ENCODE data around the gene RRP9.

The RRP9 gene

GRCh38 chr3:51964521-51964920, 22.8 kb upstream of the RRP9 start:
- Histone ChIP-seq H3K27me3 (ENCODE audit: insufficient read depth, insufficient read length) (no peaks in the 10 kb centered on the region), H3K4me3 (ENCODE audit: insufficient read length, low read depth) (no peak overlapping the region), H3K4me1 (ENCODE audit: insufficient read depth, insufficient read length) (peaks cover 41% of the 10 kb centered on the region), H3K9me3 (ENCODE audit: insufficient read depth, low read length) (no peaks in the 10 kb centered on the region), H3K9ac (ENCODE audit: insufficient read length, low read depth) (peak overlapping the region; percentile 32), H3K36me3 (ENCODE audit: insufficient read depth, insufficient read length, low read length) (peaks cover 41% of the 10 kb centered on the region)
- no peak for DNase-seq (ENCODE audit: low read depth, low spot score)
- TF ChIP-seq YY1 (IDR thresholded peaks at IDR 0.05; ENCODE audit: insufficient read depth, insufficient read length): no peak
- TF ChIP-seq SUZ12 (IDR thresholded peaks at IDR 0.05; ENCODE audit: extremely low read depth, insufficient read depth, insufficient read length): no peak
- TF ChIP-seq ZNF274 (IDR thresholded peaks at IDR 0.05; ENCODE audit: low read depth, low read length): no peak

- TF ChIP-seq ZNF274 (IDR thresholded peaks at IDR 0.05; ENCODE audit: low read depth, low read length) (no peak), SUZ12 (IDR thresholded peaks at IDR 0.05; ENCODE audit: extremely low read depth, insufficient read depth, insufficient read length) (no peak), YY1 (IDR thresholded peaks at IDR 0.05; ENCODE audit: insufficient read depth, insufficient read length) (no peak)
- Histone ChIP-seq H3K9me3 (ENCODE audit: insufficient read depth, low read length) (no peaks in the 10 kb centered on the region), H3K36me3 (ENCODE audit: insufficient read depth, insufficient read length, low read length) (peaks cover 44% of the 10 kb centered on the region), H3K4me3 (ENCODE audit: insufficient read length, low read depth) (no peak overlapping the region), H3K4me1 (ENCODE audit: insufficient read depth, insufficient read length) (peaks cover 38% of the 10 kb centered on the region), H3K9ac (ENCODE audit: insufficient read length, low read depth) (peak overlapping the region; percentile 32), H3K27me3 (ENCODE audit: insufficient read depth, insufficient read length) (no peaks in the 10 kb centered on the region)
- DNase-seq (ENCODE audit: low read depth, low spot score): no peak
Measured at GRCh38 chr3:51963951-51964451, 22.3 kb upstream of the RRP9 start.

- no peak for DNase-seq (ENCODE audit: low read depth, low spot score)
- Histone ChIP-seq H3K4me1 (ENCODE audit: insufficient read depth, insufficient read length) (peaks cover 31% of the 10 kb centered on the region), H3K9me3 (ENCODE audit: insufficient read depth, low read length) (no peaks in the 10 kb centered on the region), H3K9ac (ENCODE audit: insufficient read length, low read depth) (no peak overlapping the region), H3K4me3 (ENCODE audit: insufficient read length, low read depth) (no peak overlapping the region), H3K36me3 (ENCODE audit: insufficient read depth, insufficient read length, low read length) (peaks cover 54% of the 10 kb centered on the region), H3K27me3 (ENCODE audit: insufficient read depth, insufficient read length) (no peaks in the 10 kb centered on the region)
- TF ChIP-seq SUZ12 (IDR thresholded peaks at IDR 0.05; ENCODE audit: extremely low read depth, insufficient read depth, insufficient read length) (no peak), YY1 (IDR thresholded peaks at IDR 0.05; ENCODE audit: insufficient read depth, insufficient read length) (no peak), ZNF274 (IDR thresholded peaks at IDR 0.05; ENCODE audit: low read depth, low read length) (no peak)
Measured at GRCh38 chr3:51962854-51963530, 21.3 kb upstream of the RRP9 start.

- no peaks in the 10 kb centered on the region for H3K27me3 ChIP-seq (ENCODE audit: insufficient read depth, insufficient read length)
- H3K4me1 ChIP-seq (ENCODE audit: insufficient read depth, insufficient read length): peaks cover 30% of the 10 kb centered on the region
- peaks cover 64% of the 10 kb centered on the region for H3K36me3 ChIP-seq (ENCODE audit: insufficient read depth, insufficient read length, low read length)
Measured at GRCh38 chr3:51961602-51962569, 20.2 kb upstream of the RRP9 start.

GRCh38 chr3:51961011-51961410, 19.3 kb upstream of the RRP9 start:
- H3K9me3 ChIP-seq (ENCODE audit: insufficient read depth, low read length): no peaks in the 10 kb centered on the region
- peaks cover 64% of the 10 kb centered on the region for H3K36me3 ChIP-seq (ENCODE audit: insufficient read depth, insufficient read length, low read length)
- no peak for DNase-seq (ENCODE audit: low read depth, low spot score)
- H3K4me3 ChIP-seq (ENCODE audit: insufficient read length, low read depth): no peak overlapping the region
- peaks cover 30% of the 10 kb centered on the region for H3K4me1 ChIP-seq (ENCODE audit: insufficient read depth, insufficient read length)
- no peaks in the 10 kb centered on the region for H3K27me3 ChIP-seq (ENCODE audit: insufficient read depth, insufficient read length)
- no peak overlapping the region for H3K9ac ChIP-seq (ENCODE audit: insufficient read length, low read depth)
- no peak for TF ChIP-seq SUZ12 (IDR thresholded peaks at IDR 0.05; ENCODE audit: extremely low read depth, insufficient read depth, insufficient read length)
- TF ChIP-seq ZNF274 (IDR thresholded peaks at IDR 0.05; ENCODE audit: low read depth, low read length): no peak
- no peak for TF ChIP-seq YY1 (IDR thresholded peaks at IDR 0.05; ENCODE audit: insufficient read depth, insufficient read length)

More at GRCh38 chr3:51961602-51962569, 20.2 kb upstream of the RRP9 start:
- Histone ChIP-seq H3K4me3 (ENCODE audit: insufficient read length, low read depth) (no peak overlapping the region), H3K9me3 (ENCODE audit: insufficient read depth, low read length) (no peaks in the 10 kb centered on the region), H3K9ac (ENCODE audit: insufficient read length, low read depth) (no peak overlapping the region)
- DNase-seq (ENCODE audit: low read depth, low spot score): no peak
- TF ChIP-seq YY1 (IDR thresholded peaks at IDR 0.05; ENCODE audit: insufficient read depth, insufficient read length) (no peak), SUZ12 (IDR thresholded peaks at IDR 0.05; ENCODE audit: extremely low read depth, insufficient read depth, insufficient read length) (no peak), ZNF274 (IDR thresholded peaks at IDR 0.05; ENCODE audit: low read depth, low read length) (no peak)

- peak overlapping the region; percentile 18 for H3K9ac ChIP-seq (ENCODE audit: insufficient read length, low read depth)
Measured at GRCh38 chr3:51960386-51960785, 18.7 kb upstream of the RRP9 start.

More at GRCh38 chr3:51960386-51960785, 18.7 kb upstream of the RRP9 start:
- H3K4me1 ChIP-seq (ENCODE audit: insufficient read depth, insufficient read length): peaks cover 27% of the 10 kb centered on the region
- no peak overlapping the region for H3K4me3 ChIP-seq (ENCODE audit: insufficient read length, low read depth)
- no peak for DNase-seq (ENCODE audit: low read depth, low spot score)
- peaks cover 63% of the 10 kb centered on the region for H3K36me3 ChIP-seq (ENCODE audit: insufficient read depth, insufficient read length, low read length)
- peaks cover 3% of the 10 kb centered on the region for H3K27me3 ChIP-seq (ENCODE audit: insufficient read depth, insufficient read length)
- no peak for TF ChIP-seq SUZ12 (IDR thresholded peaks at IDR 0.05; ENCODE audit: extremely low read depth, insufficient read depth, insufficient read length)
- TF ChIP-seq ZNF274 (IDR thresholded peaks at IDR 0.05; ENCODE audit: low read depth, low read length): no peak
- TF ChIP-seq YY1 (IDR thresholded peaks at IDR 0.05; ENCODE audit: insufficient read depth, insufficient read length): no peak
- H3K9me3 ChIP-seq (ENCODE audit: insufficient read depth, low read length): no peaks in the 10 kb centered on the region

Data from NT2/D1 (cell line).